Mesenchymal stem cell (in vitro differentiated cells and primary cell): ENCODE data around the gene ABCA3.
"Not testable (repeated sequence)": the region's sequence is repeated elsewhere in the genome, so short reads cannot be mapped to it uniquely, and the experiment has no call there.

Experiments used
- DNase-seq: peaks from one replicate; pipeline ENCODE4 v3.0.0-alpha.2; 2013
- H2AFZ ChIP-seq: one replicate; pipeline ENCODE4 v1.6.1; 2013; ENCODE audit warnings: low read depth, mild to moderate bottlenecking, control low read depth, inconsistent platforms, low read length, moderate library complexity
- H2AK5ac ChIP-seq: 2 replicates; pipeline ENCODE4 v1.6.1; 2013; ENCODE audit warnings: low read length, moderate library complexity, mild to moderate bottlenecking, inconsistent platforms; ENCODE audit not compliant: severe bottlenecking
- H2BK120ac ChIP-seq: one replicate; pipeline ENCODE4 v1.6.1; 2013; ENCODE audit warnings: low read depth, mild to moderate bottlenecking, inconsistent platforms, low read length, moderate library complexity
- H2BK12ac ChIP-seq, 2 experiments: one replicate each; pipeline ENCODE4 v1.6.1; 2013; ENCODE audit warnings: inconsistent platforms in 2 of 2, low read length in 2 of 2, mild to moderate bottlenecking in 2 of 2, moderate library complexity in 2 of 2, control low read depth in 1 of 2
- H2BK15ac ChIP-seq: one replicate; pipeline ENCODE4 v1.6.1; 2013; ENCODE audit warnings: mild to moderate bottlenecking, low read depth, inconsistent platforms; ENCODE audit not compliant: poor library complexity, severe bottlenecking
- H2BK5ac ChIP-seq: 2 replicates; pipeline ENCODE4 v1.6.1; 2013; ENCODE audit warnings: low read depth, mild to moderate bottlenecking, low read length, control low read depth, inconsistent platforms; ENCODE audit not compliant: poor library complexity, severe bottlenecking
- H3K14ac ChIP-seq, 2 experiments: one replicate each; pipeline ENCODE4 v1.6.1; 2013; ENCODE audit warnings: inconsistent platforms in 2 of 2, low read length in 2 of 2, control low read depth in 1 of 2, mild to moderate bottlenecking in 1 of 2, moderate library complexity in 1 of 2
- H3K18ac ChIP-seq, 2 experiments: one replicate each; pipeline ENCODE4 v1.6.1; 2013; ENCODE audit warnings: inconsistent platforms in 2 of 2, low read length in 2 of 2, control low read depth in 1 of 2, low read depth in 1 of 2, mild to moderate bottlenecking in 1 of 2
- H3K23ac ChIP-seq, 2 experiments: one replicate each; pipeline ENCODE4 v1.6.1; 2013; ENCODE audit warnings: inconsistent platforms in 2 of 2, low read length in 2 of 2, mild to moderate bottlenecking in 2 of 2, moderate library complexity in 2 of 2, control low read depth in 1 of 2
- H3K27ac ChIP-seq: 2 replicates; pipeline ENCODE4 v1.5.1; 2013; ENCODE audit warnings: mild to moderate bottlenecking, moderate library complexity, low read length, control low read depth, inconsistent platforms; ENCODE audit not compliant: poor library complexity, severe bottlenecking
- H3K27me3 ChIP-seq, 2 experiments: 2 replicates each; pipeline versions ENCODE4 v1.6.1 to v1.7.0; 2013; ENCODE audit warnings: low read length in 2 of 2, mild to moderate bottlenecking in 2 of 2, moderate library complexity in 2 of 2, control low read depth in 1 of 2, inconsistent platforms in 1 of 2; ENCODE audit not compliant: control insufficient read depth in 1 of 2, insufficient read depth in 1 of 2
- H3K36me3 ChIP-seq, 2 experiments: 2 replicates each; pipeline versions ENCODE4 v1.6.1 to v1.7.0; 2013; ENCODE audit warnings: low read length in 2 of 2, control low read depth in 1 of 2, inconsistent platforms in 1 of 2, low read depth in 1 of 2, mild to moderate bottlenecking in 1 of 2; ENCODE audit not compliant: insufficient read depth in 2 of 2, control insufficient read depth in 1 of 2
- H3K4ac ChIP-seq, 2 experiments: one replicate each; pipeline ENCODE4 v1.6.1; 2013; ENCODE audit warnings: inconsistent platforms in 2 of 2, low read length in 2 of 2, mild to moderate bottlenecking in 2 of 2, moderate library complexity in 2 of 2, control low read depth in 1 of 2, low read depth in 1 of 2
- H3K4me1 ChIP-seq: 2 replicates; pipeline ENCODE4 v1.6.1; 2013; ENCODE audit warnings: low read depth, low read length, control low read depth; ENCODE audit not compliant: control insufficient read depth, insufficient read depth
- H3K4me2 ChIP-seq: 2 replicates; pipeline ENCODE4 v1.6.1; 2013; ENCODE audit warnings: low read length, mild to moderate bottlenecking, inconsistent platforms; ENCODE audit not compliant: poor library complexity, severe bottlenecking
- H3K4me3 ChIP-seq, 2 experiments: 2 replicates each; pipeline versions ENCODE4 v1.5.1 to v1.7.0; 2013; ENCODE audit warnings: low read length in 2 of 2, mild to moderate bottlenecking in 2 of 2, control low read depth in 1 of 2, low read depth in 1 of 2; ENCODE audit not compliant: insufficient read depth in 1 of 2
- H3K79me1 ChIP-seq: replicated peaks from 2 replicates; pipeline ENCODE4 v1.6.1; 2013; ENCODE audit warnings: mild to moderate bottlenecking, control low read depth, low read length, inconsistent platforms; ENCODE audit not compliant: poor library complexity, severe bottlenecking
- H3K9ac ChIP-seq: 2 replicates; pipeline ENCODE4 v1.7.0; 2013; ENCODE audit warnings: mild to moderate bottlenecking, low read length, moderate library complexity
- H3K9me3 ChIP-seq: 2 replicates; pipeline ENCODE4 v1.7.0; 2013; ENCODE audit warnings: mild to moderate bottlenecking, low read length; ENCODE audit not compliant: control insufficient read depth
- H4K8ac ChIP-seq: one replicate; pipeline ENCODE4 v1.6.1; 2013; ENCODE audit warnings: inconsistent platforms, mild to moderate bottlenecking, low read length, moderate library complexity
- H4K91ac ChIP-seq: one replicate; pipeline ENCODE4 v1.6.1; 2013; ENCODE audit warnings: mild to moderate bottlenecking, low read length, inconsistent platforms
- WGBS: methylation state at CpG from one replicate; pipeline ENCODE4 v1.1.7; 2013; ENCODE audit warnings: mixed read lengths; 5-methylcytosine and 5-hydroxymethylcytosine counted together

ABCA3 gene

DNA sequence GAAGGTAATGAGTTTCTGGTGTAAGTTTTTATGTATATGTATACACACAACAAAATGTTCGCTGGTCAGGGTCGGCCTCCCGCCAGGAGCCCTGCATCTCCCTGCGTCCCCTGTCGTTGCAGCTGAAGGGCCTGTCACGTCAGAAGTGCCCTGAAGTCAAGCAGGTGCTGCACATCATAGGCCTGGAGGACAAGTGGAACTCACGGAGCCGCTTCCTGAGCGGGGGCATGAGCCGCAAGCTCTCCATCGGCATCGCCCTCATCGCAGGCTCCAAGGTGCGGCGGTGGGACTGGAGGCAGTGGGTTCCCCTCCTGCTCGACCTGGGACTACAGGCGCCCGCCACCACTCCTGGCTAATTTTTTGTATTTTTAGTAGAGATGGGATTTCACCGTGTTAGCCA, 45.5 kb upstream of the ABCA3 start:
- H2BK5ac ChIP-seq, H3K79me1 ChIP-seq, H2BK120ac ChIP-seq, H2BK15ac ChIP-seq, H3K4me1 ChIP-seq, H3K4me2 ChIP-seq, H3K4ac ChIP-seq, H3K27ac ChIP-seq, H3K14ac ChIP-seq, H3K36me3 ChIP-seq, H2AFZ ChIP-seq, H4K91ac ChIP-seq, H3K9me3 ChIP-seq, H2AK5ac ChIP-seq, H2BK12ac ChIP-seq, H3K27me3 ChIP-seq, DNase-seq, H3K18ac ChIP-seq, H3K23ac ChIP-seq, H3K9ac ChIP-seq, H4K8ac ChIP-seq, H3K4me3 ChIP-seq: not testable (repeated sequence)
- 78% methylated on average over 19 of the region's 19 CpGs for WGBS

DNA sequence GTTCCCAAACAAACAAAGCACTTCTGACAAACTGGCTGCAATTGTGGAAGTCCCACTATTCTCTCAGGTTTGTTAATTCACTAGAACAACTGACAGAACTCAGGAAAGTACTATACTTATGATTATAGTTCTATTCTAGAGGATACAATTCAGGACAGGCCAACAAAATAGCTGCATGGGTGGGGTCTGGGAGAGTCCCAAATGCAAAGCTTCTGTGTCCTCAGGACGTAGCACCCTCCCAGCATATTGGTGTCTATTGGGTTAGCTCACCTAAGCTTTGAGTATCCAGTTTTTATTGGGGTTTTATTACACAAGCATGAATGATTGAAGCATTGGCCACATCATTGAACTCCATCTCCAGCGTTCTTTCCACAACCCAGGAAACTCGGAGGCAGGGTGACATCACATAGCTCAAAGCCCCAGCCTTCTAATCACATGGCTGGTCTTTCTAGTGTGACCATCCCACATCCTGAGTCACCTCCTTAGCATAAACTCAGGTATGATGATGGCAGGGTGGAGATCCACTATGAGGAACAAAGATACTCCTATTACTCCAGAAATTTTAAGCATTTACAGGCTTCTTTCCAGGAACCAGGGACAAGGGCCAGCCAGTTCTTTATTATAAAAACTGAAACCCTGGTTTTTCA, 44.8 kb upstream of the ABCA3 start:
- Histone ChIP-seq H3K4me1 (peaks cover 2% of the 10 kb centered on the region), H3K27me3 (no peaks in the 10 kb centered on the region), H4K91ac (no peak overlapping the region), H3K36me3 (no peaks in the 10 kb centered on the region), H3K4me3 (no peak overlapping the region), H3K14ac (no peak overlapping the region), H2AFZ (no peak overlapping the region), H2BK5ac (no peak overlapping the region), H3K9ac (no peak overlapping the region), H3K4me2 (no peak overlapping the region), H2BK12ac (no peak overlapping the region), H2BK120ac (no peak overlapping the region), H3K4ac (no peak overlapping the region), H3K9me3 (peaks cover 4% of the 10 kb centered on the region), H3K27ac (no peak overlapping the region), H2AK5ac (no peak overlapping the region), H3K79me1 (no peaks in the 10 kb centered on the region), H3K18ac (no peak overlapping the region), H2BK15ac (no peak overlapping the region), H4K8ac (no peak overlapping the region), H3K23ac (no peak overlapping the region)
- DNase-seq: no peak
- WGBS: 54% methylated on average over 3 of the region's 3 CpGs

DNA sequence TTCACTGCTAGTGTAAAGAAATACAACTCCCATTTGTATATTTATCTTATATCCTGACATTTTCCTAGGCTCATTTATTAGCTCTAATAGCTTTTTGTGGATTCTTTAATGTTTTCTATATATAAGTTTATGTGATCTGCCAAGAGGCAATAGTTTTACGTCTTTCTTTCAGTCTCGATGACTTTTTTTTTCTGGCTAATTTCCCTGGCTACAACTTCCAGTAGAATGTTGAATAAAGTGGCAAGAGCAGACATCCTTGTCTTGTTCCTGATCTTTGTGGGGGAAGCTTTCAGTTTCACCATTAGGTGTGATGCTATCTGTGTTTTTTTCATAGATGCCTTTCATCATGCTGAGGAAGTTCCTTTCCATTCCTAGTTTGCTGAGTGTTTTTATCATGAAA, 43.9 kb upstream of the ABCA3 start:
- H3K23ac ChIP-seq: no peak overlapping the region
- no peak overlapping the region for H3K4me2 ChIP-seq
- no peak overlapping the region for H2BK5ac ChIP-seq
- WGBS: 41% methylated on average over 2 of the region's 2 CpGs
- no peak overlapping the region for H3K27ac ChIP-seq
- no peak overlapping the region for H3K4ac ChIP-seq
- no peak overlapping the region for H2BK15ac ChIP-seq
- no peak overlapping the region for H4K91ac ChIP-seq
- no peaks in the 10 kb centered on the region for H3K36me3 ChIP-seq
- H3K14ac ChIP-seq: no peak overlapping the region
- H4K8ac ChIP-seq: no peak overlapping the region
- peaks cover 2% of the 10 kb centered on the region for H3K4me1 ChIP-seq
- H3K9me3 ChIP-seq: no peaks in the 10 kb centered on the region
- no peak overlapping the region for H3K4me3 ChIP-seq
- H2AK5ac ChIP-seq: no peak overlapping the region
- no peak for DNase-seq
- no peaks in the 10 kb centered on the region for H3K79me1 ChIP-seq
- H2AFZ ChIP-seq: no peak overlapping the region
- no peak overlapping the region for H2BK120ac ChIP-seq
- no peak overlapping the region for H3K9ac ChIP-seq
- no peaks in the 10 kb centered on the region for H3K27me3 ChIP-seq
- H3K18ac ChIP-seq: no peak overlapping the region
- no peak overlapping the region for H2BK12ac ChIP-seq

DNA sequence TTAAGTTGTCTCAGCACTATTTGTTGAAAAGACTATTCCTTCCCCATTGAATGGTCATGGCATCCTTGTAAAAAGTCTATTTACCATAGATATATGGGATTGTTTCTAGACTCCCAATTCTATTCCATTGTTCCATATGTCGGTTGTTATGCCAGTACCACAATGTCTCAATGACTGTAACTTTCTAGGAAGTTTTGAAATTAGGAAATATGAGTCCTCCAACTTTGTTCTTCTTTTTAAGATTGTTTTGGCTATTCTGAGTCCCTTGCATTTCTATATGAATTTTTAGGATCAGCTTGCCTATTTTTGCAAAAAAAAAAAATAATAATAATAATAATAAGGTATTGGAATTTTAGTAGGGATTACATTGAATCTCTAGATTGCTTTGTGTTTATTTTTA, 43.0 kb upstream of the ABCA3 start:
- Histone ChIP-seq H3K9me3 (no peaks in the 10 kb centered on the region), H2BK5ac (no peak overlapping the region), H2BK120ac (no peak overlapping the region), H2BK12ac (no peak overlapping the region), H3K4me3 (no peak overlapping the region), H2AK5ac (no peak overlapping the region), H3K4me2 (no peak overlapping the region), H3K23ac (no peak overlapping the region), H3K14ac (no peak overlapping the region), H3K27me3 (no peaks in the 10 kb centered on the region), H3K4ac (no peak overlapping the region), H3K9ac (no peak overlapping the region), H2AFZ (no peak overlapping the region), H3K36me3 (no peaks in the 10 kb centered on the region), H2BK15ac (no peak overlapping the region), H3K27ac (no peak overlapping the region), H4K8ac (no peak overlapping the region), H3K4me1 (peaks cover 2% of the 10 kb centered on the region), H3K79me1 (no peaks in the 10 kb centered on the region), H4K91ac (no peak overlapping the region), H3K18ac (no peak overlapping the region)
- WGBS: no CpG with 5 or more reads among the region's 1 CpG
- no peak for DNase-seq
